HUES6 (cell line): ENCODE data around the gene CCHCR1.
A peak's percentile ranks its signal among the peaks of the same experiment; 100 is the strongest.
"Not testable (repeated sequence)": the region's sequence is repeated elsewhere in the genome, so short reads cannot be mapped to it uniquely, and the experiment has no call there.

ENCODE experiments used
- H3K27ac ChIP-seq: 2 replicates; pipeline ENCODE4 v1.7.0; 2013; ENCODE audit warnings: low read depth, mild to moderate bottlenecking, low read length, inconsistent platforms
- H3K27me3 ChIP-seq: 2 replicates; pipeline ENCODE4 v1.6.1; 2013; ENCODE audit warnings: low read length; ENCODE audit not compliant: control insufficient read depth, insufficient read depth
- H3K36me3 ChIP-seq: 2 replicates; pipeline ENCODE4 v1.6.1; 2013; ENCODE audit warnings: low read length; ENCODE audit not compliant: control insufficient read depth, insufficient read depth
- H3K4me1 ChIP-seq: 2 replicates; pipeline ENCODE4 v1.6.1; 2013; ENCODE audit warnings: low read length; ENCODE audit not compliant: control insufficient read depth, insufficient read depth
- H3K4me3 ChIP-seq: 2 replicates; pipeline ENCODE4 v1.5.1; 2013; ENCODE audit warnings: low read depth, low read length
- H3K9ac ChIP-seq: one replicate; pipeline ENCODE4 v1.6.1; 2013; ENCODE audit warnings: mild to moderate bottlenecking, low read length
- H3K9me3 ChIP-seq: 2 replicates; pipeline ENCODE4 v1.6.1; 2013; ENCODE audit warnings: low read depth, low read length; ENCODE audit not compliant: control insufficient read depth, insufficient read depth

The CCHCR1 gene

GRCh38 chr6:31169858-31170599, 12.4 kb upstream of the CCHCR1 start:
- peaks cover 35% of the 10 kb centered on the region for H3K36me3 ChIP-seq
- peak overlapping the region; percentile 93; the same call in 1 of the 2 replicates for H3K27ac ChIP-seq
- peak overlapping the region; percentile 72 for H3K4me3 ChIP-seq
- not testable (repeated sequence) for H3K27me3 ChIP-seq, H3K9me3 ChIP-seq
- peak overlapping the region; percentile 95 for H3K9ac ChIP-seq
- H3K4me1 ChIP-seq, result peaks cover 44% of the 10 kb centered on the region

- peak overlapping the region; percentile 93; the same call in 1 of the 2 replicates for H3K27ac ChIP-seq
- H3K4me1 ChIP-seq, result peaks cover 36% of the 10 kb centered on the region
- peak overlapping the region; percentile 95 for H3K9ac ChIP-seq
- H3K27me3 ChIP-seq, result peaks cover 8% of the 10 kb centered on the region; the same call in 1 of the 2 replicates
- peak overlapping the region; percentile 72 for H3K4me3 ChIP-seq
- peaks cover 40% of the 10 kb centered on the region for H3K36me3 ChIP-seq
- H3K9me3 ChIP-seq, result no peaks in the 10 kb centered on the region
Observed at GRCh38 chr6:31169123-31169857, 11.7 kb upstream of the CCHCR1 start.

GRCh38 chr6:31168606-31169005, 11.0 kb upstream of the CCHCR1 start:
- peak overlapping the region; percentile 93 for H3K27ac ChIP-seq
- peak overlapping the region; percentile 95 for H3K9ac ChIP-seq
- peak overlapping the region; percentile 72 for H3K4me3 ChIP-seq
- peaks cover 46% of the 10 kb centered on the region for H3K36me3 ChIP-seq
- H3K27me3 ChIP-seq, result peaks cover 8% of the 10 kb centered on the region; the same call in 1 of the 2 replicates
- no peaks in the 10 kb centered on the region for H3K9me3 ChIP-seq
- H3K4me1 ChIP-seq, result peaks cover 30% of the 10 kb centered on the region

GRCh38 chr6:31165986-31166385, 8.4 kb upstream of the CCHCR1 start:
- Histone ChIP-seq H3K27me3 (peaks cover 8% of the 10 kb centered on the region; the same call in 1 of the 2 replicates), H3K4me3 (0 out of 2 replicates have a peak overlapping the region, but pooled peaks have one; percentile 12), H3K36me3 (peaks cover 65% of the 10 kb centered on the region), H3K9me3 (no peaks in the 10 kb centered on the region), H3K9ac (no peak overlapping the region), H3K27ac (no peak overlapping the region), H3K4me1 (peaks cover 22% of the 10 kb centered on the region)

GRCh38 chr6:31165064-31165832, 7.6 kb upstream of the CCHCR1 start:
- H3K9me3 ChIP-seq, H3K4me3 ChIP-seq, H3K27me3 ChIP-seq, H3K27ac ChIP-seq, H3K9ac ChIP-seq: not testable (repeated sequence)
- Histone ChIP-seq H3K36me3 (peaks cover 65% of the 10 kb centered on the region), H3K4me1 (peaks cover 18% of the 10 kb centered on the region; the same call in 1 of the 2 replicates)

- Histone ChIP-seq H3K4me1 (peaks cover 23% of the 10 kb centered on the region; the same call in 1 of the 2 replicates), H3K36me3 (peaks cover 65% of the 10 kb centered on the region)
- H3K4me3 ChIP-seq, H3K9ac ChIP-seq, H3K27me3 ChIP-seq, H3K27ac ChIP-seq, H3K9me3 ChIP-seq: not testable (repeated sequence)
Observed at GRCh38 chr6:31164475-31165063, 7.0 kb upstream of the CCHCR1 start.

GRCh38 chr6:31163922-31164321, 6.3 kb upstream of the CCHCR1 start:
- Histone ChIP-seq H3K4me1 (peaks cover 25% of the 10 kb centered on the region; the same call in 1 of the 2 replicates), H3K27ac (no peak overlapping the region), H3K36me3 (peaks cover 59% of the 10 kb centered on the region), H3K9ac (no peak overlapping the region), H3K9me3 (no peaks in the 10 kb centered on the region), H3K27me3 (peaks cover 4% of the 10 kb centered on the region; the same call in 1 of the 2 replicates), H3K4me3 (no peak overlapping the region)

GRCh38 chr6:31162463-31163165, 5.0 kb upstream of the CCHCR1 start:
- peaks cover 49% of the 10 kb centered on the region for H3K36me3 ChIP-seq
- no peaks in the 10 kb centered on the region for H3K27me3 ChIP-seq
- no peak overlapping the region for H3K9ac ChIP-seq
- H3K4me1 ChIP-seq, result peaks cover 25% of the 10 kb centered on the region; the same call in 1 of the 2 replicates
- no peaks in the 10 kb centered on the region for H3K9me3 ChIP-seq
- no peak overlapping the region for H3K27ac ChIP-seq
- no peak overlapping the region for H3K4me3 ChIP-seq

- H3K9me3 ChIP-seq, result no peaks in the 10 kb centered on the region
- H3K4me1 ChIP-seq, result peaks cover 30% of the 10 kb centered on the region
- no peak overlapping the region for H3K27ac ChIP-seq
- no peaks in the 10 kb centered on the region for H3K27me3 ChIP-seq
- peaks cover 43% of the 10 kb centered on the region for H3K36me3 ChIP-seq
- no peak overlapping the region for H3K4me3 ChIP-seq
- H3K9ac ChIP-seq, result no peak overlapping the region
Observed at GRCh38 chr6:31161216-31162126, 3.9 kb upstream of the CCHCR1 start.
